NCI-H187 (cell line): ENCODE results near the gene MGAT1.
"Not testable (repeated sequence)": the region's sequence is repeated elsewhere in the genome, so short reads cannot be mapped to it uniquely, and the experiment has no call there.

ENCODE experiments used
- DNase-seq, 2 experiments: peaks; one replicate each; lab custom pipeline; 2025; lab: John Stamatoyannopoulos, UW

MGAT1 gene

GRCh38 chr5:180802325-180803180 is at the start of gene MGAT1:
TSS of gene MGAT1 (minus strand) at chr5:180802806. CDS start at chr5:180792971, 9,835 bp downstream.
- DNase-seq: no peak

GRCh38 chr5:180850434-180851078 is 48.0 kb upstream of the MGAT1 start:
- DNase-seq: no peak

GRCh38 chr5:180849827-180850226 is 47.2 kb upstream of the MGAT1 start:
- DNase-seq: no peak

- no peak for DNase-seq
Observed at GRCh38 chr5:180848878-180849277, 46.3 kb upstream of the MGAT1 start.

GRCh38 chr5:180848265-180848664 is 45.7 kb upstream of the MGAT1 start:
- DNase-seq: no peak

- DNase-seq: no peak
Observed at GRCh38 chr5:180847026-180847425, 44.4 kb upstream of the MGAT1 start.

- DNase-seq: no peak
Observed at GRCh38 chr5:180844858-180845257, 42.3 kb upstream of the MGAT1 start.

DNA sequence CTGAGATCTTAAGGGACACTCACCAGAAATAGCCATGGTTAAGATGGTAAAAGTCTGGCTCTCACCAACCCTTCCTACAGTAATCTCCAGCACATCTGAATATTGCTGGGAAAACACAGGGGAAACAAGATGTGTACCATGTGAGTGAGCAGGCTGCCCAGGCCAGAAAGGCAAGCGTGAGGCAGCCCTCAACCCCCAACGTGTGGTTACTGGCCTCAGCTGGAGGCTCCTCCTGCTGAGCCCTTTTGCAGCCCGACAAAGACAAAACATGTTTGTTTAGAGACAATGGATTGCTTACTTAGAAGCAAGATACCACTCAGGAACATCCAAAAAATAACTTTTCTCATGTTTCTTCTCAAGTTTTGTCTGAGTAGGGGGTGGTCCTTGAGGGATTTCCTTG is 41.8 kb upstream of the MGAT1 start:
- DNase-seq: no peak

DNA sequence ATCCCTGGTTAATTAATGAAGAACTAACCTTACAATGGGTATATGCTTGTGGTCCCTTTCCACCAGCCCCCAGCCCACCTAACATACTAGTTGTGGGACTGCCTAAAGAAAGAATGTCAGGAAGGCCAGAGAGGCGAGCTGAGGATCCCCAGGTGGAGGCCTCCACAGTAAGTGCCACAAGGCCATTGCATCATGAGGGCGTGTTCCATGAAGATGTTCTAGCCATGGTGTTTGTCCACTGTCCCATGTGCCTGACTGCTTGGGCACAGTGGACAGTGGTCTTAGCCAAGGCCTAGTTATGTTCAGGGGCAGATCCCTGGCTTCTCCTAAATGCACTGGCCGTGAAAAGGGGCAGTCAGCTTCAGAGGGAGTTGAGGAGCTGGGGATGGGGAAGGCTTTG is 37.3 kb upstream of the MGAT1 start:
- DNase-seq: no peak

GRCh38 chr5:180839227-180839626 is 36.6 kb upstream of the MGAT1 start:
- no peak for DNase-seq

DNA sequence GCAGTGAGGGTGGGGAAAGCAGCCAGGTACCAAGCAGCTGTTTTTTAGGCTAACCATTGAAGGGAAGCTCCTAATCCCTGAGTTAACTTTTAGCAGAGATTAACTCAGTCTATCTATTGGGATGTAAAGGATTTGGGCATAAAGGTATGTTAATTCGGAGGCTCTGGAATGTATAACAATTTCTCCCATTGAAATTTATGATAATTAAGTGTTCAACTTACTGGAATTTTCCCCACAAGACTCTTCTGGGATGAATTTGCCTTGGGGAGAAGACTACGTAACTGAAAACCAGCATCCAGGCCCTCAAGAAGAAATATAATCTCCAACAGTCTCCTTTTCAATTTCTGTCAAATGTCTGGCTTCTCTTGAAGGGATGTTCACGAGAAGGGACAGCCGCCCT is 34.9 kb upstream of the MGAT1 start:
- no peak for DNase-seq

GRCh38 chr5:180832638-180833068 is 30.0 kb upstream of the MGAT1 start:
- no peak for DNase-seq

- peak; percentile 29 to 45 for DNase-seq
Observed at GRCh38 chr5:180831139-180832093, 28.8 kb upstream of the MGAT1 start.

DNA sequence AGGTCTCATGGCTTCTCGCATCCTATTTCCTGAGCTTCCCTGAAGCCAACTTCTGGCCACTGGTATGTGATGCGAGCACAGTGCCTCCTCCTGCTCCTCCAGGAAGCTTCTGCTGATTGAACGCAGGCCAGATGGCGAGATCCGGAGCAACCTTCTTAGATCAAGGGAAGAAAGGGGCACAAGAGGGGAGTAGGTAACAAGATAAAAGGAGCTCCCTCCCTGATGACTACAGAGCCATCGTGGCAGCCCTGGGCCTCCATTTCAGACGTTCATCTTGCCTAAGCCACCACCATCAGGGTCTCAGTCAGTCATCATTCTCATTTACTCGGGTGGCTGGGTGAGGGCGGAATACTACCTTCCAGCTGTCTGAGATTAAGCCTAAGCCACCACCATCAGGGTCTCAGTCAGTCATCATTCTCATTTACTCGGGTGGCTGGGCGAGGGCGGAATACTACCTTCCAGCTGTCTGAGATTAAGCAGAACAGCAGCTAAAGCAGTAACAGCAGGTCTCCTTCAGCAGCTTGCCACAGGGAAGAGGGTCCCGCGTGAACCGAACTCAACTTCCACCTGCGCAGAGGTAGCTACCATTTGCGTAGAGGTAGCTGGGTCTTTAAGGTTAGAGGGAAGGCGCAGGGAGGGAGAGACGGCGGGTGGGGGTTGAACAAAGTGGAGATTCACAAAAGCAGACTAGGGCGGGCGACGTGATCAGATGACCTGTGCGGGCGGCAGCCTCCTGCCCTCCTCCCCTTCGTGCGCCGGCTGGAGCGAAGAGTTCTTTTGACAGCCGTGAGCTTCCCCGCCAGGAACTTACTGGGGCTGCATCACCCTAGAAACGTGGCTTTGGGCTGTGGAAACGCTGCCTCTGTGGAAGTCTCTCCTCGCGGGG is 27.9 kb upstream of the MGAT1 start:
- peak; percentile 21 to 40 for DNase-seq

DNA sequence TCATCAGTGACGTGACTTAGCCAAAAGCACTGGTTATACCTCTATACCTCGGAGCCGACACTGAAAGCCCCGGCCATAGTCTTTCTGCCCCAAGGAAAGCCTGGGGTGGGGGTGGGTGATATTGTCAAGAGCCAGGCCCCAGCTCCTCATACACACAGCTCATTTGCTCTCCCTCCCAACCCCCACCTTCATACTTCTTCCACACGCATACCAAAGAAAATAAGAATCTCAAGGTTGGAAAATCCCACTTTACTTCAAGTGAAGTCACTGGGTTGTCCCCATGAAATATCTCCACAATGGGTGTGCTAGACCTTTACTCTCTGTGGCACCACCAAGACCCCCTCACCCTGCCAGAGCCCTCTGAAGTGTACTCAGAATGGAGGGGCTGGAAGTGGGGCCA is 27.1 kb upstream of the MGAT1 start:
- DNase-seq: no peak

GRCh38 chr5:180828756-180829531 is 26.3 kb upstream of the MGAT1 start:
- DNase-seq: not testable (repeated sequence)

- DNase-seq: not testable (repeated sequence)
Observed at GRCh38 chr5:180827374-180827773, 24.8 kb upstream of the MGAT1 start.

DNA sequence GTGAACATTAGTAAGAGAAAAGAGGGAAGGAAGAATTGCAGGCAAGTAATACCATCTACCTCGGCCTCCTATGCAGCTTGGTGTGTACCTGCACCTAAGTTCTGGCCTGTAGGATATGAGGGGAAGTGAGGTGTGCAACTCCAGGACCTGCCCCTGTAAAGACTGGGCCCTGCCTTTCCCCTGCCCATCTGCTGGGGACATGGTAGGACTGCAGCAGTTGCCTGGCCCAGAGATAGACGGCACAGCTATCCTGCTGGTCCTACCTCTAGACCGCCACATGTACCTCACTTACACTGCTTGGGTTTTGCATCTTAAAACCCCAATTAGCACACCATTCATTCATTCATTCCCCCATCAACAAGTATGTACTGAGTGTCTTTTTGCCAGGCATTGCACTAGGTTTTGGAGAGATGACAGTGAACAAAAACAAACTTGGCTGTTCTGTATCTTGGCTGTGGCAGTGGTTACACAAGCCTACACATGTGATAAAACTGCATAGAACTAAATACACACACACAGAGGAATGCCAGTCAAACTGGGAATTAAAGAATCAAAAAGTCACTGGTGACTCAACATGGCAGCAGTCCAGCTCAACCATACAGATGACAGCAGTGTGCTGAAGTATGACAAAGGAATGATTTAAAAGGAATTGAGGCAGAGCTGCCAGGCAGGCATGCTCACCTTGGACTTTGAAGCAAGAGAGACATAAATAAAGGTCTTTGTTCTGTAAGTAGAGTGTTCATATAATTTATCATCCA is 23.3 kb upstream of the MGAT1 start:
- DNase-seq: no peak

DNA sequence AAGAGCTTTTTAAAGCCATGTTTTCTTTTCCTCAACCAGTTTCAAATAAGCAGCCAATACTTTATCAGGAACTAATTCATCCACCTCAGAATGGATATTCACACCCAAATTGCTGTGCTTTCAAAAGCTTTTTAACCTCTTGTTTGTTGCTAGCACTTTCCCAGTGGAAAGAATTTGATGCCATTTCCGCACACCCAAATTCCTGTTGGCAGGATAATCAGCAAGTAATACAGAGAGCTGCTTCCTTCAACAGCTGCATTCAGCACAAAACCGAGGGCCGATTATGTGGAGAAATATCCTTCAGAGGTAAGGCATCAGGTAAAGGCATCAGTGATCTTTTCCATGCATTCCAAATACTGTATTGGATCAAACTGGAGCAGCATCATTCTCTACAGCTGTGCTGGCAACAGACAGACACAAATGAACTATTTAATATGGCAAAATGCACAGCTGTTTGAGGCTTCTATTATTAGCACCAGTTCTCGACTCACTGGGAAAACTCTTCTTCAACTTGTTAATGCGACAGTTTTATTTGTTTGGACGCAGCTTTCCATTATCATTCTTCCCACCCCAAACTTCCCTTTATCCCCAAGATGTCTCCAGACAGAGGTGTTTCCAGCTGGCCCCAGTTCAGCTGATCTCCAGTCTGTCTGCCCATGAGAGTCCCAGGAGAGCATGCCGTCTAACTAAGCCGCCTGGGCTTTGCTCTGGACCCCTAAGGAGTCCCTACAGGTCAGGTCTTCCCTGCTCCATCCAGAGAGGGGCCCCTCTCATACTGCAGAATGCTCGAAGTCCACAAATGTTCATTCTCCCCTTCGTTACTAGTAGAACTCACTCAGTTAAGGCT is 22.2 kb upstream of the MGAT1 start:
- no peak for DNase-seq
